ENCODE measurements around the gene PTBP1. TPM values are rescaled to one million over a fixed set of nuclear protein-coding genes. Genes with fewer than 3 reads are reported as not detected.

PTBP1 gene
- total RNA-seq, 4 donors from 2014 or later = 45.0 to 278 (median 106) TPM

DNA sequence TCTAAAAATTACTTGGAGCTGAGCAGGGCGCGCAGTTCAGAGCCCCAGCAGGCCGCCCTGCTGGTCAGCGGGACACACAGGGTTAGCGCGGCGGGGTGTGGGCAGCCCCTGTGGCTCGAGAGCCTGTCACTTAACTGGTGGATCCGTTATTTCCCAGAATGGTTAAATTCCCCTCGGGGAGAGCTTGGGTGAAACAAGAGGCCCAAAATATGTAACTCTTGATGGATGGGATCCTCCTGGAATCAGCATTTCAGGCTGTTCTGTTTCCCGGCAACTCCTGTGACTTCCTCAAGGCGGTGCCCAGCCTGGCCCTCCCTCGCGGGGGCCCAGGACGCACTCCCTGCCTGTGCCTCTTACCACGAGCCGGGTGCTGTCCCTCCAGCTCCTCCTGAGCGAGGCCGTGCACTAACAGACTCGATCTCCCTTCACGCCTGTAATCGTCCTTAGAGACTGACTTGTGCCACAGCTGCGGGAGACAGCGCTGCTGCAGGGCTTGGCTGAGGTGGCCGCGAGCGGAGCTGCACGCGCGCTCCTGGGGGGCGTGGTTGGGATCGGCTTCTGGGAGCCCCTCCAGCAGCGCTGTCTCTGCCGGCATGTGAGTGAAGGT, 9.7 kb downstream of the PTBP1 start:
- H3K36me3 ChIP-seq = no peaks in the 10 kb centered on the region
- intact Hi-C loops (cut with DNase I; ENCODE audit: low total_unique reads) = no loop called here
- no peak overlapping the region for H3K4me3 ChIP-seq
- no peak overlapping the region for H3K27ac ChIP-seq
- no peaks in the 10 kb centered on the region for H3K9me3 ChIP-seq
- TF ChIP-seq, protein P1, sequence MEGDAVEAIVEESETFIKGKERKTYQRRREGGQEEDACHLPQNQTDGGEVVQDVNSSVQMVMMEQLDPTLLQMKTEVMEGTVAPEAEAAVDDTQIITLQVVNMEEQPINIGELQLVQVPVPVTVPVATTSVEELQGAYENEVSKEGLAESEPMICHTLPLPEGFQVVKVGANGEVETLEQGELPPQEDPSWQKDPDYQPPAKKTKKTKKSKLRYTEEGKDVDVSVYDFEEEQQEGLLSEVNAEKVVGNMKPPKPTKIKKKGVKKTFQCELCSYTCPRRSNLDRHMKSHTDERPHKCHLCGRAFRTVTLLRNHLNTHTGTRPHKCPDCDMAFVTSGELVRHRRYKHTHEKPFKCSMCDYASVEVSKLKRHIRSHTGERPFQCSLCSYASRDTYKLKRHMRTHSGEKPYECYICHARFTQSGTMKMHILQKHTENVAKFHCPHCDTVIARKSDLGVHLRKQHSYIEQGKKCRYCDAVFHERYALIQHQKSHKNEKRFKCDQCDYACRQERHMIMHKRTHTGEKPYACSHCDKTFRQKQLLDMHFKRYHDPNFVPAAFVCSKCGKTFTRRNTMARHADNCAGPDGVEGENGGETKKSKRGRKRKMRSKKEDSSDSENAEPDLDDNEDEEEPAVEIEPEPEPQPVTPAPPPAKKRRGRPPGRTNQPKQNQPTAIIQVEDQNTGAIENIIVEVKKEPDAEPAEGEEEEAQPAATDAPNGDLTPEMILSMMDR (IDR thresholded peaks at IDR 0.05) = no peak
- no peak for TF ChIP-seq POLR2A (IDR thresholded peaks at IDR 0.05)
- no peak for DNase-seq
- peaks cover 7 to 12% of the 10 kb centered on the region in 2 donors for H3K4me1 ChIP-seq
- H3K27me3 ChIP-seq = no peaks in the 10 kb centered on the region

GRCh38 chr19:807627-808422, 10.6 kb downstream of the PTBP1 start:
- Histone ChIP-seq H3K27me3 (no peaks in the 10 kb centered on the region), H3K9me3 (no peaks in the 10 kb centered on the region), H3K27ac (no peak overlapping the region), H3K4me3 (no peak overlapping the region), H3K4me1 (peaks cover 1 to 4% of the 10 kb centered on the region in 2 donors), H3K36me3 (no peaks in the 10 kb centered on the region)
- intact Hi-C loops (cut with DNase I; ENCODE audit: low total_unique reads) = no loop called here
- TF ChIP-seq POLR2A (IDR thresholded peaks at IDR 0.05) = no peak
- DNase-seq = no peak

- H3K4me1 ChIP-seq = no peaks in the 10 kb centered on the region
- no peak for TF ChIP-seq POLR2A (IDR thresholded peaks at IDR 0.05)
- TF ChIP-seq, protein P1 (IDR thresholded peaks at IDR 0.05) = no peak
- H3K9me3 ChIP-seq = no peaks in the 10 kb centered on the region
- H3K36me3 ChIP-seq = no peaks in the 10 kb centered on the region
- no peak overlapping the region for H3K27ac ChIP-seq
- H3K4me3 ChIP-seq = no peak overlapping the region
- no peak for DNase-seq
- H3K27me3 ChIP-seq = no peaks in the 10 kb centered on the region
- intact Hi-C loops (cut with DNase I; ENCODE audit: low total_unique reads) = no loop called here
These were observed 11.1 kb downstream of the PTBP1 start for GRCh38 chr19:808423-808775.

DNA sequence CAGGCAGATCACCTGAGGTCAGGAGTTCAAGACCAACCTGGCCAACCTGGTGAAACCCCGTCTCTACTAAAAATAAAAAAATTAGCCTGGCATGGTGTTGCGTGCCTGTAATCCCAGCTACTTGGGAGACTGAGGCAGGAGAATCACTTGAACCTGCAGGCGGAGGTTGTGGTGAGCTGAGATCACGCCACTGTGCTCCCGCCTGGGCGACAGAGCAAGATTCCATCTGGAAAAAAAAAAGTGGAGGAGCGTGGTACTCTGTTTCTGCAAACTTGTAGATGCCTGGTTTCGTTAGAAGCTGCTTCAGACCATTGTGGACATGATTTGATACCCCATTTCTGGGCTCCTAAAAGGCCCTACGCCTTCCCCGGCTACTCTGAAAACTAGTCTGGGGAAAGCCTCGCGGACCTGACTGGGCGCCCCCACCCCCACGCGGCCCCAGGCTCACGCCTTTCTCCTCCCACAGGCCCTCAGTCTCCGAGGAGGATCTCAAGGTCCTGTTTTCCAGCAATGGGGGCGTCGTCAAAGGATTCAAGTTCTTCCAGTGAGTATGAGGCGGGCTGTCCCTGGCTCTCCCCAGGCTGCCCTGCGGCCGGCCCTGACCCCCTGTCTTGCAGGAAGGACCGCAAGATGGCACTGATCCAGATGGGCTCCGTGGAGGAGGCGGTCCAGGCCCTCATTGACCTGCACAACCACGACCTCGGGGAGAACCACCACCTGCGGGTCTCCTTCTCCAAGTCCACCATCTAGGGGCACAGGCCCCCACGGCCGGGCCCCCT, 13.0 kb downstream of the PTBP1 start:
- no peak for DNase-seq

GRCh38 chr19:810883-811489, 13.7 kb downstream of the PTBP1 start:
- Histone ChIP-seq H3K9me3 (no peaks in the 10 kb centered on the region), H3K27me3 (no peaks in the 10 kb centered on the region), H3K27ac (no peak overlapping the region), H3K4me3 (no peak overlapping the region), H3K4me1 (no peaks in the 10 kb centered on the region), H3K36me3 (no peaks in the 10 kb centered on the region)
- DNase-seq = no peak
- TF ChIP-seq, protein P1 (IDR thresholded peaks at IDR 0.05) = no peak
- no peak for TF ChIP-seq POLR2A (IDR thresholded peaks at IDR 0.05)
- intact Hi-C loops (cut with DNase I; ENCODE audit: low total_unique reads) = no loop called here

More for the DNA sequence above, 13.0 kb downstream of the PTBP1 start:
- Histone ChIP-seq H3K27ac (no peak overlapping the region), H3K9me3 (no peaks in the 10 kb centered on the region), H3K27me3 (no peaks in the 10 kb centered on the region), H3K4me3 (no peak overlapping the region), H3K4me1 (no peaks in the 10 kb centered on the region), H3K36me3 (no peaks in the 10 kb centered on the region)
- intact Hi-C loops (cut with DNase I; ENCODE audit: low total_unique reads) = no loop called here
- TF ChIP-seq POLR2A (IDR thresholded peaks at IDR 0.05) = no peak
- TF ChIP-seq, protein P1 (IDR thresholded peaks at IDR 0.05) = no peak
